RPMI8226 (cell line): ENCODE measurements around the gene CCDC71.

Experiments
- DNase-seq: peaks from one replicate; pipeline ENCODE4 v3.0.0-alpha.2; 2015

CCDC71 gene

GRCh38 chr3:49166752-49167556, 823 bp upstream of the CCDC71 start:
- DNase-seq: no peak

GRCh38 chr3:49164983-49165720, 979 bp downstream of the CCDC71 start:
- no peak for DNase-seq

- no peak for DNase-seq
Observed at GRCh38 chr3:49163609-49164008, 2.5 kb downstream of the CCDC71 start.

GRCh38 chr3:49162751-49163419, 3.2 kb downstream of the CCDC71 start:
- DNase-seq: no peak

GRCh38 chr3:49161808-49162530, 4.2 kb downstream of the CCDC71 start:
- DNase-seq: no peak

GRCh38 chr3:49161197-49161596, 4.9 kb downstream of the CCDC71 start:
- no peak for DNase-seq

GRCh38 chr3:49158792-49159191, 7.3 kb downstream of the CCDC71 start:
- no peak for DNase-seq

- peak; percentile 72 for DNase-seq
Observed at GRCh38 chr3:49158103-49158709, 7.9 kb downstream of the CCDC71 start.

GRCh38 chr3:49157289-49157688, 8.8 kb downstream of the CCDC71 start:
- no peak for DNase-seq

GRCh38 chr3:49153349-49153912, 12.7 kb downstream of the CCDC71 start:
- no peak for DNase-seq

- no peak for DNase-seq
Observed at GRCh38 chr3:49151610-49152009, 14.5 kb downstream of the CCDC71 start.

- DNase-seq: no peak
Observed at GRCh38 chr3:49148159-49148558, 18.0 kb downstream of the CCDC71 start.

GRCh38 chr3:49140080-49140479, 26.1 kb downstream of the CCDC71 start:
- no peak for DNase-seq

- DNase-seq: no peak
Observed at GRCh38 chr3:49135499-49135898, 30.6 kb downstream of the CCDC71 start.

GRCh38 chr3:49134471-49135265, 31.5 kb downstream of the CCDC71 start:
- DNase-seq: no peak

- no peak for DNase-seq
Observed at GRCh38 chr3:49133226-49133951, 32.7 kb downstream of the CCDC71 start.

GRCh38 chr3:49132437-49133225, 33.5 kb downstream of the CCDC71 start, which contains the start of gene LAMB2:
TSS of gene LAMB2 (minus strand) at chr3:49133050. CDS start at chr3:49132867, 183 bp downstream.
- no peak for DNase-seq

GRCh38 chr3:49132073-49132436, 34.1 kb downstream of the CCDC71 start:
- DNase-seq: no peak

GRCh38 chr3:49131576-49131975, 34.6 kb downstream of the CCDC71 start:
- no peak for DNase-seq

GRCh38 chr3:49131040-49131439, 35.1 kb downstream of the CCDC71 start:
- DNase-seq: no peak
